ENCODE measurements around the gene GALNT9.

GALNT9 gene

GRCh38 chr12:132337557-132337956, 8.2 kb upstream of the GALNT9 start:
- H3K14ac ChIP-seq (ENCODE audit: low read length) = peak overlapping the region; percentile 91
- no CpG with 5 or more reads among the region's 27 CpGs for WGBS, 2 donors (ENCODE audit: extremely low coverage in 2 of 2, insufficient read length in 2 of 2, insufficient replicate concordance in 1 of 2)
- no peak for DNase-seq (ENCODE audit: low spot score)
- no peak overlapping the region for H2BK5ac ChIP-seq (ENCODE audit: low read length)
- peaks cover 0 to 6% of the 10 kb centered on the region in 2 donors for H3K9me3 ChIP-seq (replicated peaks in 1 of 2; ENCODE audit: control insufficient read depth in 2 of 2, insufficient read depth in 1 of 2, low read depth in 1 of 2, low read length in 2 of 2)
- H3K9ac ChIP-seq (ENCODE audit: low read depth, low read length, poor library complexity) = no peak overlapping the region
- no peak overlapping the region for H3K4me3 ChIP-seq (ENCODE audit: low read length in 2 of 2)
- no peak overlapping the region for H2AK5ac ChIP-seq (ENCODE audit: low read depth, low read length)
- peak overlapping the region; percentile 50 for H3K23ac ChIP-seq (ENCODE audit: low read depth, low read length, poor library complexity)
- H3K27me3 ChIP-seq (ENCODE audit: control insufficient read depth in 3 of 3, insufficient read depth in 3 of 3, low read depth in 1 of 3, low read length in 3 of 3) = peaks cover 0 to 47% (median 2%) of the 10 kb centered on the region in 3 experiments
- H3K36me3 ChIP-seq (replicated peaks in 1 of 2; ENCODE audit: control insufficient read depth in 2 of 2, insufficient read depth in 2 of 2, low read length in 2 of 2) = no peaks in the 10 kb centered on the region
- peak overlapping the region; percentile 86 for H2BK12ac ChIP-seq (ENCODE audit: low read length)
- H2BK15ac ChIP-seq (ENCODE audit: low read length) = no peak overlapping the region
- H3K18ac ChIP-seq (ENCODE audit: low read length) = peak overlapping the region; percentile 66
- no peak overlapping the region for H2AFZ ChIP-seq (ENCODE audit: low read length)
- H3K4ac ChIP-seq (ENCODE audit: low read length) = no peak overlapping the region
- no peak overlapping the region for H4K91ac ChIP-seq (ENCODE audit: low read depth, low read length, poor library complexity)
- no peak overlapping the region for H3K4me2 ChIP-seq (ENCODE audit: insufficient read depth, low read length, poor library complexity, severe bottlenecking)
- H3K4me1 ChIP-seq (ENCODE audit: control insufficient read depth in 2 of 2, insufficient read depth in 1 of 2, low read depth in 1 of 2, low read length in 2 of 2) = peaks cover 0 to 8% of the 10 kb centered on the region in 2 donors
- no peak overlapping the region for H2BK120ac ChIP-seq (ENCODE audit: low read depth, low read length)
- peak overlapping the region; percentile 24 for H4K8ac ChIP-seq (ENCODE audit: low read depth, low read length)
- no peaks in the 10 kb centered on the region for H3K79me1 ChIP-seq (ENCODE audit: low read depth, low read length)
- H3K27ac ChIP-seq (replicated peaks; ENCODE audit: low read length) = no peak overlapping the region

- Histone ChIP-seq H3K14ac (ENCODE audit: low read length) (peak overlapping the region; percentile 3), H3K18ac (ENCODE audit: low read length) (no peak overlapping the region), H2BK120ac (ENCODE audit: low read depth, low read length) (no peak overlapping the region), H2BK12ac (ENCODE audit: low read length) (peak overlapping the region; percentile 86), H3K4me1 (ENCODE audit: control insufficient read depth in 2 of 2, insufficient read depth in 1 of 2, low read depth in 1 of 2, low read length in 2 of 2) (peaks cover 0 to 3% of the 10 kb centered on the region in 2 donors), H2BK5ac (ENCODE audit: low read length) (no peak overlapping the region), H3K79me1 (ENCODE audit: low read depth, low read length) (no peaks in the 10 kb centered on the region), H3K27ac (replicated peaks; ENCODE audit: low read length) (no peak overlapping the region), H2AFZ (ENCODE audit: low read length) (no peak overlapping the region), H3K4ac (ENCODE audit: low read length) (no peak overlapping the region), H3K4me3 (ENCODE audit: low read length in 2 of 2) (no peak overlapping the region), H4K91ac (ENCODE audit: low read depth, low read length, poor library complexity) (no peak overlapping the region), H3K9me3 (replicated peaks in 1 of 2; ENCODE audit: control insufficient read depth in 2 of 2, insufficient read depth in 1 of 2, low read depth in 1 of 2, low read length in 2 of 2) (peaks cover 0 to 6% of the 10 kb centered on the region in 2 donors), H4K8ac (ENCODE audit: low read depth, low read length) (no peak overlapping the region), H3K27me3 (ENCODE audit: control insufficient read depth in 3 of 3, insufficient read depth in 3 of 3, low read depth in 1 of 3, low read length in 3 of 3) (peaks cover 0 to 47% (median 3%) of the 10 kb centered on the region in 3 experiments), H2BK15ac (ENCODE audit: low read length) (no peak overlapping the region), H3K23ac (ENCODE audit: low read depth, low read length, poor library complexity) (peak overlapping the region; percentile 50), H2AK5ac (ENCODE audit: low read depth, low read length) (no peak overlapping the region), H3K9ac (ENCODE audit: low read depth, low read length, poor library complexity) (no peak overlapping the region), H3K36me3 (replicated peaks in 1 of 2; ENCODE audit: control insufficient read depth in 2 of 2, insufficient read depth in 2 of 2, low read length in 2 of 2) (no peaks in the 10 kb centered on the region), H3K4me2 (ENCODE audit: insufficient read depth, low read length, poor library complexity, severe bottlenecking) (no peak overlapping the region)
- no peak for DNase-seq (ENCODE audit: low spot score)
- WGBS, 2 donors (ENCODE audit: extremely low coverage in 2 of 2, insufficient read length in 2 of 2, insufficient replicate concordance in 1 of 2) = no CpG with 5 or more reads among the region's 41 CpGs
Observed at GRCh38 chr12:132336451-132337413, 7.3 kb upstream of the GALNT9 start.

DNA sequence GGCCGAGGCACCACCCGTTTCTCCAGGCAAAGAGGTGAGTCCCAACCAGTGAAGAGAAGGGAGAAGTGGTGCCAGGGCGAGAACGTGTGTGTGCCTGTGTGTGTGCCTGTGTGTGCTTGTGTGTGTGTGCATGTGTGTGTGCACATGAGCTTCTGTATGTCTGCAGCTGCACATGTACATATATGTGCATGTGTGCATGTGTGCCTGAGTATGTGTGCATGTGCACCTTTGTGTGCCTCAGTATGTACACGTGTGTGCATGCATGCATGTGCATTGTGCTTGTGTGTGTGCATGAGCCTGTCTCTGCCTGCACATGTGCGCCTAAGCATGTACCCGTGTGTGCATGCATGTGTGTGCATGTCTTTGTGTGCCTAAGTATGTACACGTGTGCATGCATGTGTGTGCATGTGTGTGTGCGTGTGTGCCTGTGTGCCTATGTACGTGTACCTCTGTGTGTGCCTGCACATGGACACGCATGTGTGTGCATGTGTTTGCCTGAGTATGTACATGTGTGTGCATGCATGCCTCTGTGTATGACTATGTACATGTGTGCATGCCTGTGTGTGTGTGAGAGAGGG, 5.9 kb upstream of the GALNT9 start:
- peak overlapping the region; percentile 25 for H3K23ac ChIP-seq (ENCODE audit: low read depth, low read length, poor library complexity)

DNA sequence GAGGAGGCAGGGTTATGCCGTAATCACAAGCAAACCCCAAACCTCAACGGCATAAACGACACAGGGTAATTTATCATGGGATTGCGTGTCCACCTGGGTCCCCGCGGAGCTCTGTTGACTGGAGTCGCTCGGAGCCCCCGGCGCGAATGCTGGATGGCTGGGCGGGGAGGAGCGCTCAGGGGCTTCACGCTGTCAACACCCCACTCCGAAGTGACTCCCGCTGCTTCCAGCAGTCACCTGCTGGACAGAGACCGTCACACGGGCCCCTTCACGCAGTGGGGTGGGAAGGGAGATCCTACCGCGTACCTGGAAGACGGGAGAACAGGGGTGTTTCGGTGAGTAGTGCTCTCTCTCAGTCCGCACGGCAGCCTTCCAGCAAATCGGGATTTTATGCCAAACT, 4.4 kb upstream of the GALNT9 start:
- H2BK5ac ChIP-seq (ENCODE audit: low read length) = no peak overlapping the region
- no peak overlapping the region for H2BK12ac ChIP-seq (ENCODE audit: low read length)
- H3K79me1 ChIP-seq (ENCODE audit: low read depth, low read length) = no peaks in the 10 kb centered on the region
- no peak overlapping the region for H4K8ac ChIP-seq (ENCODE audit: low read depth, low read length)
- no peak overlapping the region for H2AK5ac ChIP-seq (ENCODE audit: low read depth, low read length)
- H3K23ac ChIP-seq (ENCODE audit: low read depth, low read length, poor library complexity) = no peak overlapping the region
- no peak for DNase-seq (ENCODE audit: low spot score)
- H3K4ac ChIP-seq (ENCODE audit: low read length) = no peak overlapping the region
- H3K4me3 ChIP-seq (ENCODE audit: low read length in 2 of 2) = no peak overlapping the region
- no peak overlapping the region for H3K4me2 ChIP-seq (ENCODE audit: insufficient read depth, low read length, poor library complexity, severe bottlenecking)
- peaks cover 0 to 51% (median 20%) of the 10 kb centered on the region in 3 experiments for H3K27me3 ChIP-seq (ENCODE audit: control insufficient read depth in 3 of 3, insufficient read depth in 3 of 3, low read depth in 1 of 3, low read length in 3 of 3)
- no peak overlapping the region for H3K27ac ChIP-seq (replicated peaks; ENCODE audit: low read length)
- WGBS, 2 donors (ENCODE audit: extremely low coverage in 2 of 2, insufficient read length in 2 of 2, insufficient replicate concordance in 1 of 2) = no CpG with 5 or more reads among the region's 26 CpGs
- H2BK120ac ChIP-seq (ENCODE audit: low read depth, low read length) = no peak overlapping the region
- no peak overlapping the region for H4K91ac ChIP-seq (ENCODE audit: low read depth, low read length, poor library complexity)
- no peak overlapping the region for H3K14ac ChIP-seq (ENCODE audit: low read length)
- H3K4me1 ChIP-seq (ENCODE audit: control insufficient read depth in 2 of 2, insufficient read depth in 1 of 2, low read depth in 1 of 2, low read length in 2 of 2) = peaks cover 3% of the 10 kb centered on the region in 2 donors
- H3K9ac ChIP-seq (ENCODE audit: low read depth, low read length, poor library complexity) = no peak overlapping the region
- no peaks in the 10 kb centered on the region for H3K36me3 ChIP-seq (replicated peaks in 1 of 2; ENCODE audit: control insufficient read depth in 2 of 2, insufficient read depth in 2 of 2, low read length in 2 of 2)
- H2AFZ ChIP-seq (ENCODE audit: low read length) = no peak overlapping the region
- H3K18ac ChIP-seq (ENCODE audit: low read length) = no peak overlapping the region
- H3K9me3 ChIP-seq (replicated peaks in 1 of 2; ENCODE audit: control insufficient read depth in 2 of 2, insufficient read depth in 1 of 2, low read depth in 1 of 2, low read length in 2 of 2) = peaks cover 0 to 9% of the 10 kb centered on the region in 2 donors
- no peak overlapping the region for H2BK15ac ChIP-seq (ENCODE audit: low read length)

More for the DNA sequence above, 5.9 kb upstream of the GALNT9 start:
- H3K4me1 ChIP-seq (ENCODE audit: control insufficient read depth in 2 of 2, insufficient read depth in 1 of 2, low read depth in 1 of 2, low read length in 2 of 2) = peaks cover 0 to 3% of the 10 kb centered on the region in 2 donors
- H3K4ac ChIP-seq (ENCODE audit: low read length) = no peak overlapping the region
- no peak overlapping the region for H2BK5ac ChIP-seq (ENCODE audit: low read length)
- no peaks in the 10 kb centered on the region for H3K79me1 ChIP-seq (ENCODE audit: low read depth, low read length)
- peak overlapping the region; percentile 7 for H3K9ac ChIP-seq (ENCODE audit: low read depth, low read length, poor library complexity)
- H3K27ac ChIP-seq (replicated peaks; ENCODE audit: low read length) = no peak overlapping the region
- no peak overlapping the region for H2BK120ac ChIP-seq (ENCODE audit: low read depth, low read length)
- H3K36me3 ChIP-seq (replicated peaks in 1 of 2; ENCODE audit: control insufficient read depth in 2 of 2, insufficient read depth in 2 of 2, low read length in 2 of 2) = no peaks in the 10 kb centered on the region
- H3K4me3 ChIP-seq (ENCODE audit: low read length in 2 of 2) = peak overlapping the region in 1 of 2 donors; percentile 12
- peak overlapping the region; percentile 40 for H3K14ac ChIP-seq (ENCODE audit: low read length)
- peaks cover 0 to 9% of the 10 kb centered on the region in 2 donors for H3K9me3 ChIP-seq (replicated peaks in 1 of 2; ENCODE audit: control insufficient read depth in 2 of 2, insufficient read depth in 1 of 2, low read depth in 1 of 2, low read length in 2 of 2)
- H2AFZ ChIP-seq (ENCODE audit: low read length) = no peak overlapping the region
- H4K91ac ChIP-seq (ENCODE audit: low read depth, low read length, poor library complexity) = no peak overlapping the region
- no peak overlapping the region for H3K18ac ChIP-seq (ENCODE audit: low read length)
- H3K27me3 ChIP-seq (ENCODE audit: control insufficient read depth in 3 of 3, insufficient read depth in 3 of 3, low read depth in 1 of 3, low read length in 3 of 3) = peaks cover 0 to 53% (median 12%) of the 10 kb centered on the region in 3 experiments
- WGBS, 2 donors (ENCODE audit: extremely low coverage in 2 of 2, insufficient read length in 2 of 2, insufficient replicate concordance in 1 of 2) = no CpG with 5 or more reads among the region's 11 CpGs
- no peak overlapping the region for H2AK5ac ChIP-seq (ENCODE audit: low read depth, low read length)
- no peak overlapping the region for H2BK15ac ChIP-seq (ENCODE audit: low read length)
- DNase-seq (ENCODE audit: low spot score) = no peak
- peak overlapping the region; percentile 83 for H4K8ac ChIP-seq (ENCODE audit: low read depth, low read length)
- H3K4me2 ChIP-seq (ENCODE audit: insufficient read depth, low read length, poor library complexity, severe bottlenecking) = no peak overlapping the region
- no peak overlapping the region for H2BK12ac ChIP-seq (ENCODE audit: low read length)
